HG02943 (cell line): ENCODE data around the gene RABGGTB.
"Not testable (repeated sequence)": the region's sequence is repeated elsewhere in the genome, so short reads cannot be mapped to it uniquely, and the experiment has no call there.

Source experiments
- ATAC-seq: cut with Tn5 transposase; IDR thresholded peaks from one replicate; pipeline ENCODE4 v1.9.1; 2021; ENCODE audit warnings: mild to moderate bottlenecking, low read depth, moderate library complexity; ENCODE audit not compliant: unreplicated experiment

Gene RABGGTB

DNA sequence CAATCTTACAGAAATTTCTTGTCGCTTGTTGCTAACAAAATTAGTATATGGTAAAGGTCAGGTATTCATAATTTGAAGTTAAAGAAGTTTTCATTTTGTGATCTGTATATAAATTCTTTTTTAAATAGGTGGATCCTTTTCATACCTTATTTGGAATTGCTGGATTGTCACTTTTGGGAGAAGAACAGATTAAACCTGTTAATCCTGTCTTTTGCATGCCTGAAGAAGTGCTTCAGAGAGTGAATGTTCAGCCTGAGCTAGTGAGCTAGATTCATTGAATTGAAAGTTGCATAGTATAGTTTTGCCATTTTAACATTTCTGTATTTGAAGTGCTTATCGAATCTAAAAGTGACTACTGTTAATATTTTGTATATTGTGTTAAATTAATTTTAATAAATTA lies 8.3 kb downstream of the RABGGTB start:
- ATAC-seq, result no peak

GRCh38 chr1:75795703-75796193 lies 9.7 kb downstream of the RABGGTB start:
- ATAC-seq, result no peak

DNA sequence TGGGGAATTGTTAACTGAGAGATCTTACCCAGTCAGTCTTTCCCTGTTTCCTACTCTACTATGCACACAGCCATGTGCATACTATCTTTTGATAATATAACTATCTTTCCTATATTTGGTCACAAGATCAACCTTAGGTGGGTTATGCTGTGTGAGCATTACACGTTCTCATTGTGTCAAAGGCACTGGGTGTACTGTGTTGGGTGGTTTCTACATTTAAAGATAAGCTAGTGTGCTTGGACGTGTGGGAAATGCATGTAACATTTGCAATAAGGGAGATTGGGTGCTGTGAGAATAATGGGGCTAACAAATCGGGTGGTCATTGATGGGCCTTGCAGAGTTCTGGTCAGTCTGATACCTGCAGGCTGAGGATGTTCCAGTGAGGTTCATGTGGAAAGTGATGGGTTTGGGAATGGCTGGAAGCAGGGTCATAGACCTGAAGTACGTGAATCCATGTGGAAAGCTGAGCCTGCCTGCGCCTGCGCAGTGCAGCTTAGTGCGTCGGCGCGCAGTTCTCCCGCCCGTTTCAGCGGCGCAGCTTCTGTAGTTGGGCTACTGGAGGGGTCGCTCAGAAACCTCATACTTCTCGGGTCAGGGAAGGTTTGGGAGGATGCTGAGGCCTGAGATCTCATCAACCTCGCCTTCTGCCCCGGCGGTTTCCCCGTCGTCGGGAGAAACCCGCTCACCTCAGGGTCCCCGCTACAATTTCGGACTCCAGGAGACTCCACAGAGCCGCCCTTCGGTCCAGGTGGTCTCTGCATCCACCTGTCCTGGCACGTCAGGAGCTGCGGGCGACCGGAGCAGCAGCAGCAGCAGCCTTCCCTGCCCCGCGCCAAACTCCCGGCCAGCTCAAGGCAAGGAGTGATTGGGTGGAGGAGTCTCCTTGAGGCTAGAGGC lies 10.6 kb downstream of the RABGGTB start, which contains the start of gene MSH4:
TSS of gene MSH4 (plus strand) at position 507 of the 897 bp plus-strand sequence. CDS start at position 611, 104 bp downstream.
- no peak for ATAC-seq

DNA sequence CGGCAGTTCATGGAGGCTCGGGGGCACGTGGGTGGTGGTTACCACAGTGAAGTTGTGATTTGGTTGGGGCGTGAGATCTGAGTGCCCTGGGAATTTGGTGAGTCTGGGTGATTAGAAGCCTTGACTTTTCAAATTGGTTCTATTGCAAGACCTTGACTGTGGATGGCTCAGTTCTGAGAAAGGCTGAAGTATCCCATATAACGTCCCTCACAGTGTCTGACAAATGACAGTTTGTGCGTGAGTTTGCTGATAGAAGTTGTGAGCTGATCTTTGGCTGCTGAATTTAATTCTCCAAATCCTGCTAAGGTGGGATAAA lies 11.2 kb downstream of the RABGGTB start:
- no peak for ATAC-seq

DNA sequence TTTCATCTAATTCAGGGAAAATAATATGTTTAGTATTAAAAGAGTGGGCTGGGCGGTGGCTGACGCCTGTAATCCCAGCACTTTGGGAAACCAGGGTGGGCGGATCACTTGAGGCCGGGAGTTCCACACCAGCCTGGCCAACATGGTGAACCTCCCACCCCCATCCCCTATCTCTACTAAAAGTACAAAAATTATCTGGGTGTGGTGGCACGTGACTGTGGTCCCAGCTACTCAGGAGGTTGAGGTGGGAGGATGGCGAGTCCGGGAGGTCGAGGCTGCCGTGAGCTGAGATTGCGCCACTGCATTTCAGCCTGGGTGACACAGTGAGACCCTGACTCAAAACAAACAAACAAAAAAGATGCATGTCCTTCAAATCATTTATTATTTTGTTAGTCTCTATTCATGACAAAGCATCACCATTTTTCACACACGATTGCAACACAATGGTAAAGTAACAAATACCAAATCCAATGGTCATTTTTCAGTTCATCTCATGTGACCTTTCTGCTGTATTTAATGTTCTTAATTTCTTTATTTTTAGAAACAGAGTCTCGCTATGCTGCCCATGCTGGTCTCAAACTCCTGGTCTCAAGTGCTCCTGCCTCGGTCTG lies 11.7 kb downstream of the RABGGTB start:
- no peak for ATAC-seq

DNA sequence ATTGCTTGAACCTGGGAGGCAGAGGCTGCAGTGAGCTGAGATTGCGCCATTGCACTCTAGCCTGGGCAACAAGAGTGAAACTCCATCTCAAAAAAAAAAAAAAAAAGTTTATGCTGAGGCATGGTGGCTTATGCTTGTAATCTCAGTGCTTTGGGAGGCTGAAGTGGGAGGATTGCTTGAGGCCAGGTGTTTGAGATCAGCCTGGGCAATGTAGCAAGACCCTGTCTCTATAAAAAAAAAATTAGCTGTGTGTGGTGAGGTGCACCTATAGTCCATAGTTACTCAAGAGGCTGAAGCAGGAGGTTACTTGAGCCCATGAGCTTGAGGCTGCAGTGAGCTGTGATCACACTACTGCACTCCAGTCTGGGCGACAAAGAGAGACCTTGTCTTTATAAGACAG lies 15.4 kb downstream of the RABGGTB start:
- ATAC-seq, result not testable (repeated sequence)

DNA sequence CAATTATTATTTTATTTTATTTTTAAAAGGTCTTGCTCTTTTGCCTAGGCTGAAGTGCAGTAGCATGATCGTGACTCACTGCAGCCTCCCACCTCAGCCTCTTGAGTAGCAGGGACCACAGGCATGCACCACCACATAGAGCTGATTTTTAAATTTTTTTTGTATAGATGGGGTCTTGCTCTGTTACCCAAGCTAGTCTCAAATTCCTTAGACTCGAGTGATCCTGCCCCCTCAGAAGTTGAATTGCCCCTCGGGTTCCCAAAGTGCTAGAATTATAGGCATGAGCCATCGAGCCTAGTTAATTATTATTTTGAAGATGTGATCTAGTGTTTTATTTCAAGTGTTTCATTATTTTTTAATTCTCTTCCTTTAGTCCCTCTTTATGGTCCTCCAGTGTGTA lies 22.9 kb downstream of the RABGGTB start:
- ATAC-seq, result no peak

DNA sequence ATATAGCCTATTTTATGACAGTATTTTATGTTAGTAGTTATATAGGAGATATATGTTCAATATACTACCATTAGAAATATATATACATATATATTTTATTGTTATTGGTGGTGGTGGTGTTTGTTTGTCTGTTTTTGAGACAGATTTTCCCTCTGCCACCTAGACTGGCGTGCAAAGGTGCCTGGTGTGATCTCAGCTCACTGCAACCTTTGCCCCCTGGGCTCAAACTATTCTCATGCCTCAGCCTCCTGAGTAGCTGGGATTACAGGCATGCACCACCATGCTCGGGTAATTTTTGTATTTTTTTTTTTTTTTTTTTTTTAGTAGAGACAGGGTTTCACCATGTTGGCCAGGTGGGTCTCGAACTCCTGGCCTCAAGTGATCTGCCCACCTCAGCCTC lies 24.1 kb downstream of the RABGGTB start:
- ATAC-seq, result not testable (repeated sequence)

GRCh38 chr1:75811211-75811981 lies 25.3 kb downstream of the RABGGTB start:
- ATAC-seq, result no peak

DNA sequence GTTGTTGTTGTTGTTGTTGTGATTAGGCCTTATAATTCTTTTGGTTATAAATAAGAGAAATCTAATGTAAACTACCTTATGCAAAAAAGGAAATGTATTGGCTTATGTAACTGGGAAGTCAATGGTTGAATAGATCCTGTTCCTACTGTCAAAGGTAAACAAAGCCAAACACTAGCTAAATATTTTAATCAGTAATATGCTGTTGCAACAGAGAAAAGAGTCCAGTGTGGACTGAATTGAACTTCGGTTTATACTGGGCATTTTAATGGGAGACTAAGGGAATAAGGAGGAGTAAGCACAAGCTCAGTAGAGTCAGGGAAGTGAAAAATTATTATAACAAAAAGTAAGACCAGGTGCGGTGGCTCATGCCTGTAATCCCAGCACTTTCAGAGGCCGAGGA lies 26.0 kb downstream of the RABGGTB start:
- ATAC-seq, result no peak

- ATAC-seq, result not testable (repeated sequence)
Observed at GRCh38 chr1:75823596-75823995, 37.5 kb downstream of the RABGGTB start.

DNA sequence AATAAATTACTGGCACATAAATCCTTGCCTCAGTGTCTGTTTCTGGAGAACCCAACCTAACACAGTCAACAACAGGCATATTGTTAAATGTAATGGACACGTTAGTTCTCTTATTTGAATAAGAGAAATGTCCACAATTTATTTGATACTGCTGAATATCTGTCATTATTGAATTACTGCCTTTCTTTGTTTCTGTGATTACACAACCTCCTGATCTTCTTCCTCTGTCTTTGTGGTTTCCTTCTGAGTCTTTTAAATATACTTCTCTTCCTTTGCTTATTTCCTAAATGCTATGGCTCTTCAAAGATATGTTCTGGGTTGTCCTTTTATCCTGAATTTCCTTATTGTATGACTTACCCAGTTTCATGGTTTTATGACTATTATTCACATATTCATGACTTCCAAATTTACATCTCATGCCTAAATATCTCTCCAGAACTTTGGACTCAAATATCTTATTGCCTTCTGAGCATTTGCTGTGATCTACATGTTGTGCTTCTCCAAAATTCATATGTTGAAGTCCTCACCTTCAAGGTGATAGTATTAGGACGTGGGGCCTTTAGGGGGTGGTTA lies 50.6 kb downstream of the RABGGTB start:
- no peak for ATAC-seq

GRCh38 chr1:75838079-75838478 lies 52.0 kb downstream of the RABGGTB start:
- no peak for ATAC-seq

DNA sequence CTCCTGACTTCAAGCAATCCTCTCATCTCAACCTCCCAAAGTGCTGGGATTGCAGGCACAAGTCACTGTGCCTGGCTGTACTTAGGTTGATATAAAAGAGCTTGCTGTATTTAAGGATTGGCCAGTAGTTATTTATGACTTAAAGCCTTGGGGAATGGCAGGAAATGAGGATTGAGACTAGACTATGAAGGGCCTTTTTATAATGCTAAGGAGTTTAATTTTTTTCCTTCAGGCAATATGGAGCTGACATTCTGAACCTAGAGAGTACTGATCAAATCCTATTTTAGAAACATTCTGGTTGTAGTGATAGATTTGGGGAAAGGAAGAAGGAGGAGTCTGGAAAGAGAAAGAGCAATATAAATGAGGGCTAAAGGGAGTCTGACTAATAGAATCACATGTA lies 55.4 kb downstream of the RABGGTB start:
- ATAC-seq, result no peak
